SH-SY5Y (cell line): Measurements from ENCODE around the gene MCCC2.

Experiments used
- GATA2 ChIP-seq: IDR thresholded peaks from 2 replicates; pipeline ENCODE4 v1.6.1; 2011; ENCODE audit warnings: mild to moderate bottlenecking, low read depth, low read length
- GATA3 ChIP-seq: IDR thresholded peaks from 2 replicates; pipeline ENCODE4 v1.6.1; 2011; ENCODE audit warnings: low read depth, mild to moderate bottlenecking, low read length, moderate library complexity

DNA sequence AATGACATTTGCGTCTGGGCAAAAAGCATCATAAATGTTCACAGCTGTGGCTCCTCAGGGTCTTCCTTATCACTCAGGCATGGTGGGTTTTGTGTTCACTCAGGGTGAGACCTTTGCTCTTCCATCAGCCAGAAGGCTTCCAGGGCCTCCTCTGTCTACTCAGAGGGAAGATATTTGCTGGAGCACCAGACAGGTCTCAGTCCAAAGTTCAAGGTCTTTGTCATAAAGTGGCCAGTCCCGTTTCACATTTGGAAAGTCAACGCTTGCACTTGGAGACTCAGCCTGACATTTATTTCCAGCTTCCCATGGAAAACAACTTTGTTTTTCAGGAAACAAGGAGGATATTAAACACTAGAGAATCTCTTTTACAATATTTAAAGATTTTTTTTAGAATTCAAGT lies 119.8 kb downstream of the MCCC2 start:
- no peak for TF ChIP-seq GATA3
- no peak for TF ChIP-seq GATA2
